8988T (cell line): ENCODE data around the gene KANSL3.
A peak's percentile ranks its signal among the peaks of the same experiment; 100 is the strongest.

Experiments used
- DNase-seq: peaks from one replicate; pipeline ENCODE4 v3.0.0; 2011

KANSL3 gene

GRCh38 chr2:96651793-96652192, 13.7 kb upstream of the KANSL3 start:
- no peak for DNase-seq

- no peak for DNase-seq
Measured at GRCh38 chr2:96649342-96649741, 11.2 kb upstream of the KANSL3 start.

- DNase-seq, result no peak
Measured at GRCh38 chr2:96648306-96648930, 10.3 kb upstream of the KANSL3 start.

- DNase-seq, result no peak
Measured at GRCh38 chr2:96647681-96648080, 9.6 kb upstream of the KANSL3 start.

GRCh38 chr2:96642564-96643360, 4.7 kb upstream of the KANSL3 start, which contains the start of gene FER1L5:
Gene FER1L5, plus strand, starts transcription at chr2:96642764. Its CDS starts 73 bp downstream, at chr2:96642837.
- DNase-seq, result no peak

- peak; percentile 46 for DNase-seq
Measured at GRCh38 chr2:96637385-96638143, 548 bp downstream of the KANSL3 start.

- DNase-seq, result no peak
Measured at GRCh38 chr2:96636551-96637171, 1.5 kb downstream of the KANSL3 start.

GRCh38 chr2:96633641-96634040, 4.5 kb downstream of the KANSL3 start:
- no peak for DNase-seq

GRCh38 chr2:96631804-96632435, 6.2 kb downstream of the KANSL3 start:
- no peak for DNase-seq

- no peak for DNase-seq
Measured at GRCh38 chr2:96626553-96626942, 11.6 kb downstream of the KANSL3 start.

GRCh38 chr2:96625571-96626552, 12.2 kb downstream of the KANSL3 start:
- DNase-seq, result no peak

- DNase-seq, result no peak
Measured at GRCh38 chr2:96623116-96623515, 15.0 kb downstream of the KANSL3 start.

- DNase-seq, result no peak
Measured at GRCh38 chr2:96622544-96622943, 15.6 kb downstream of the KANSL3 start.

GRCh38 chr2:96618596-96619283, 19.4 kb downstream of the KANSL3 start:
- no peak for DNase-seq

- DNase-seq, result no peak
Measured at GRCh38 chr2:96617012-96617411, 21.1 kb downstream of the KANSL3 start.

GRCh38 chr2:96616535-96616934, 21.6 kb downstream of the KANSL3 start:
- DNase-seq, result no peak

- no peak for DNase-seq
Measured at GRCh38 chr2:96616128-96616527, 22.0 kb downstream of the KANSL3 start.

- DNase-seq, result no peak
Measured at GRCh38 chr2:96608469-96609455, 29.4 kb downstream of the KANSL3 start.

- peak; percentile 31 for DNase-seq
Measured at GRCh38 chr2:96604104-96604503, 34.0 kb downstream of the KANSL3 start.
